Choroid plexus epithelial cell (primary cell): ENCODE data around the gene PPT2.
"Not testable (repeated sequence)": the region's sequence is repeated elsewhere in the genome, so short reads cannot be mapped to it uniquely, and the experiment has no call there.

Source experiments
- DNase-seq: peaks from one replicate; pipeline ENCODE4 v3.0.0-alpha.2; 2010; ENCODE audit warnings: low read depth
- H3K4me3 ChIP-seq: 2 replicates; pipeline ENCODE4 v1.5.1; 2011; ENCODE audit warnings: low read depth, mild to moderate bottlenecking, control low read depth, low read length, moderate library complexity
- TF ChIP-seq, protein P1 (sequence below): conservative IDR thresholded peaks from 2 replicates; pipeline ENCODE4 v1.5.1; 2011; ENCODE audit warnings: low read depth, mild to moderate bottlenecking, control low read depth, inconsistent platforms, low read length, moderate library complexity

The PPT2 gene

DNA sequence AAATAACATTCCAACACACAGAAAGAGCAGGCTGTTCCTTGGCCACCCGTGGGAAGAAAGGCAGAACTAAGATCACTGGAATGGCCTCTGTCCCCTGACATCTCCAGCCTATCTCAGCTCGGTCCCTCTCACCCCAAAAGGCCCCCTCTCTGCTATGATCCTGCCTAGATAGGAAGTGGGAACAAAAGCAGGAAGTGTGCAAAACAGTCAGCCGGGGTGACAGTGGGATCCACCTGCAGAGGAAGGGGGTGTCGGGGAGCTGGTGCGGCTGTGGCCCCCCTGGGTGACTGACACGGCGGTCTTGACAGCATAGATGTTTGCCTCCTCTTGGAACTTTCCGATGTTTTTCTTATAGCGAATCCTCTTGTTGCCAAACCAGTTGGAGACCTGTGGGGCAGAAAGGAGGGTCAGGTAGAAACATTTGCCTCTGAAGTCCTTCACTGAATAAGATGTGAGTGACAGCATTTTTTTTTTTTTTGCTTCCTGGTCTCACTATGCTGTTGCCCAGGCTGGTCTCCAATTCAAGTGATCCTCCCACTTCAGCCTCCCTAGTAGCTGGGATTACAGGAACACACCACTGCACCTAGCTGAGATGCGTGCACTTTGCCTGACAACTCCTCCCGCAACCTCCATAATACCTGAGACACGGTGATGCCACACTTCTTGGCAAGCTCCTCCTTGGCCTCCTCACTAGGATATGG is 33.2 kb downstream of the PPT2 start:
- TF ChIP-seq, protein P1, sequence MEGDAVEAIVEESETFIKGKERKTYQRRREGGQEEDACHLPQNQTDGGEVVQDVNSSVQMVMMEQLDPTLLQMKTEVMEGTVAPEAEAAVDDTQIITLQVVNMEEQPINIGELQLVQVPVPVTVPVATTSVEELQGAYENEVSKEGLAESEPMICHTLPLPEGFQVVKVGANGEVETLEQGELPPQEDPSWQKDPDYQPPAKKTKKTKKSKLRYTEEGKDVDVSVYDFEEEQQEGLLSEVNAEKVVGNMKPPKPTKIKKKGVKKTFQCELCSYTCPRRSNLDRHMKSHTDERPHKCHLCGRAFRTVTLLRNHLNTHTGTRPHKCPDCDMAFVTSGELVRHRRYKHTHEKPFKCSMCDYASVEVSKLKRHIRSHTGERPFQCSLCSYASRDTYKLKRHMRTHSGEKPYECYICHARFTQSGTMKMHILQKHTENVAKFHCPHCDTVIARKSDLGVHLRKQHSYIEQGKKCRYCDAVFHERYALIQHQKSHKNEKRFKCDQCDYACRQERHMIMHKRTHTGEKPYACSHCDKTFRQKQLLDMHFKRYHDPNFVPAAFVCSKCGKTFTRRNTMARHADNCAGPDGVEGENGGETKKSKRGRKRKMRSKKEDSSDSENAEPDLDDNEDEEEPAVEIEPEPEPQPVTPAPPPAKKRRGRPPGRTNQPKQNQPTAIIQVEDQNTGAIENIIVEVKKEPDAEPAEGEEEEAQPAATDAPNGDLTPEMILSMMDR = no peak
- no peak overlapping the region for H3K4me3 ChIP-seq
- DNase-seq = no peak

GRCh38 chr6:32187725-32188380 is 33.9 kb downstream of the PPT2 start:
- H3K4me3 ChIP-seq = peak overlapping the region; percentile 68
- DNase-seq = not testable (repeated sequence)

- TF ChIP-seq, protein P1 = no peak
- peak overlapping the region; percentile 68 for H3K4me3 ChIP-seq
- DNase-seq = no peak
These were observed 34.6 kb downstream of the PPT2 start for GRCh38 chr6:32188381-32189068.

DNA sequence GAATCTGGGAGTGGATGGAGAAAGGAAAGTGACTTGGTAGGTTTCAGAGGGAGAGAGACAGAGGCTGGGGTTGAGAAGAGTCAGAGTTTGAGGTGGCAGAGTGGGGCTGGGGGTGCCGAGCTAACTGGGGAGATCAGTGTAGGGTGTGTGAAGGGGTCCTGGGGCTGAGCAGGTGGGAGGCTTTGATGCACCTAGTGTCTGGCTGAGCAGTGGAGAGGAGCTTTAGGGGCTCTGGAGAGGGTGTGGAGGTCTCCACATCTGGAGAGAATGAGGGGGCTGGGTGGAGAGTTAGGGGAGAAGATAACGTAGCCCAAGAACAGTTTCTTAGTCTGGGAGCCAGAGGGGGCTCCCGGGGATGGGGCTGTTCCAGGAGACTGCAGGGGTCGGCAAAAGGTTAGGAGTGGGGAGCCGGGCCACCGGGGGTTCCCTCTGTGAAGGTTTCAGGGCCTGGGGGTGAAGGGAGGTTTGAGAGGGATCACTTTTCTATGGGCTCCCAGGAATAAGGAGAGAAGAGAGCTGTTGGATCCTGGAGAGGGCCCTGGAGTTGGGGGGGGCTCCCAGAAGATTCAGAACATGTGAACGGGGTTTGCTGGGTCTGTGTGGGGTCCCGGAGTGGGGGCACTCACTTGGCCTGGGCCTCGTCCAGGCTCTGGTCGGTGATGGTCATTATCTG is 35.3 kb downstream of the PPT2 start:
- DNase-seq = no peak
- peak overlapping the region; percentile 68 for H3K4me3 ChIP-seq
- TF ChIP-seq, protein P1 = no peak

DNA sequence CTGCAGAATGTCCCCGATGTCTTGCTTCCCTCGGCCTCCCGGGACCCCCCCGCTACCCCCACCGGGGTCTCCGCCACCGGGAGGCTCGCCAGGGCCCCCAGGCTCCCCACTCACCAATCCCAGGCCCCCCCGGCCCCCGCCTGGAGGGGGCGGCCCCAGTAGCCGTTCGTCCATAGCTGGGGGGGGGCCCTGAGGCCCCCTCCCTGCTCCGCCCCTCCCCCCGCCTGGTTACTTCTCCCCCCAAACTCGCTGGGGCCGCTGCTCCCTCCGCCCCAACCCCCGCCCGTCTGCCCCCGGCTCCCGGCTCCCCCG is 35.8 kb downstream of the PPT2 start:
- TF ChIP-seq, protein P1 = no peak
- no peak for DNase-seq

DNA sequence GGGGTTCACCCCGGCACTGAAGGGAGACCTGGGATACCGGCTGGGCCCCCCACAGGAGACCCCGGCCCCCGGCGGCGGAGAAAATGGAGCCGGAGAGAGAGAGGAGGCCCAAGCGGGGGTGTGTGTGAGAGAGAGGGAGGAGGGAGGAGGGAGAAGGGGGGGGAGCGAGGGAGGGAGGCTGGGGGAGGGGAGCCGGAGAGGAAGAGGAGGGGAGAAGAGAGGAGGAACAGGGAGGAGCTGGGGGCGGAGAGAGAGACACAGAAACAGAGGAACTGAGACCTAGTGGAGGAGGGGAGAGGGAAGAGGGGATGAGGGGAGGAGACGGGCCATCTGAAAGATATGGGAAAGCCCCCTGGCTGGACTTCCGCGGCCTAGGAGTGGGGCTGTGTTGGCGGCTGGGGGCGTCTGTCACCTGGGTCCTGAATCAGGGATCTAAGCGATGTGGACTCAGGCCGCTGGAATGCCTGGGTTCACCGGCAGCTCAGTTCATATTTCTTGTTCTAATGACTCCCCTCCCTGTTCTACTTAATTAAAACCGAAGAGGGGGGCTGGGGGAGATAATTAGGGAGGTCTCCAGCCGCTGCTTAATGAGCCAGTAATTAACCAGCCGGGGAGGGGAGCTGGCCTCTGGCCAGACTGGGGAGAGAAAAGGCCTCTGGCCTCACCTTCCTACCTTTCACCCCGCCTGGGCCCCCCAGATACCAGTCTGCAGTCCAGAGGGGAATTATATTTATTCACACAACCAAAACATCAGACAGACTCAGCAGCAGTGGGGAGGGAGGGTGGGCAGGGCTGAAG is 36.3 kb downstream of the PPT2 start, which contains the start of gene PBX2:
PBX2 (minus strand) TSS at position 149 of the 798 bp plus-strand sequence. CDS start 287 bp downstream, outside the sequence.
- peak within 1 kb of the TSS; percentile 68 for H3K4me3 ChIP-seq
- TF ChIP-seq, protein P1 = no peak
- peak; percentile 93 for DNase-seq

More for the DNA sequence above, 35.8 kb downstream of the PPT2 start:
- H3K4me3 ChIP-seq = peak overlapping the region; percentile 68
